Mesothelial cell of epicardium (in vitro differentiated cells): ENCODE results near the gene SNRK. TPM values are rescaled to one million over a fixed set of nuclear protein-coding genes. Genes with fewer than 3 reads are reported as not detected.

Experiments used
- DNase-seq, 2 experiments: peaks; one replicate each; pipeline ENCODE4 v3.0.0; 2021; ENCODE audit warnings: low spot score in 2 of 2; ENCODE audit not compliant: unreplicated experiment in 2 of 2
- H3K27ac Mint-ChIP-seq: 2 replicates; pipeline ENCODE4 v1.8.0; 2021; ENCODE audit warnings: mixed read lengths
- H3K27me3 Mint-ChIP-seq: 2 replicates; pipeline ENCODE4 v1.8.0; 2021; ENCODE audit warnings: low read depth, mixed read lengths
- H3K36me3 Mint-ChIP-seq: 2 replicates; pipeline ENCODE4 v1.8.0; 2021; ENCODE audit warnings: mixed read lengths
- H3K4me1 Mint-ChIP-seq: 2 replicates; pipeline ENCODE4 v1.8.0; 2021; ENCODE audit warnings: mixed read lengths
- H3K4me3 Mint-ChIP-seq: 2 replicates; pipeline ENCODE4 v1.8.0; 2021; ENCODE audit warnings: mild to moderate bottlenecking, moderate library complexity, mixed read lengths
- H3K9me3 Mint-ChIP-seq: 2 replicates; pipeline ENCODE4 v1.8.0; 2021; ENCODE audit warnings: mixed read lengths
- total RNA-seq: library from RNA; stranded (reverse); gene quantifications from 3 replicates; pipeline ENCODE4 v1.2.1, GENCODE V29; 2021
- TF ChIP-seq, protein P1 (sequence below): fragments of 200-600 bp; sonication (generic); IDR thresholded peaks from one replicate; pipeline ENCODE4 v1.5.0; 2021; ENCODE audit warnings: antibody characterized with exemption; ENCODE audit not compliant: unreplicated experiment

SNRK gene
- total RNA-seq, 1 donor from 2014 or later = 19.3 TPM

DNA sequence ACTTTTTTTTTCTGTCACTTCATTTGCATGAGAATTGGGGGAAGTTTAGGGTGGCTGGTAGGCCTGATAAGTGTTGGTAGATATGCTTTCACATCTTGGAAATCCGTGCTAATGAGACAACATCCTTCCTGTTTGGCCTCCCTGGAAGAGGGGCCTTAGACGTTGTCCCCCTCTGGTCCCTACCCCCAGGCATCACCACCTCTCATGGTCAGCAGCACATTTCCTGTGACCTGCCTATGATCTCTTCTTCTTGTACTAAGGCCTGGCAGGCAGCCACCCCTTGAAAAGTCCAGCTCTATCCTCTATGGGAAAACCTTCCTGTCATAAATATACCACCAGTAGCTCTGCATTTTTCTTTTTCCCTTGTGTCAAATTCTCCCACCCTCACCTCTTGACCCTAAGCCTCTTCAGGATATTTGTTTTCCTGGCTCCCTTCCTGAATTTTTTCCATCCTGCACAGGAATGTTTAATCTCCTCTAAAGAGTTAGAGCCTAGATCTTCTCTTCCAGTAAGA is 107.8 kb downstream of the SNRK start:
- DNase-seq = no peak
- no peaks in the 10 kb centered on the region for H3K27me3 Mint-ChIP-seq
- no peak overlapping the region for H3K27ac Mint-ChIP-seq
- H3K4me1 Mint-ChIP-seq = no peaks in the 10 kb centered on the region
- H3K36me3 Mint-ChIP-seq = no peaks in the 10 kb centered on the region
- H3K4me3 Mint-ChIP-seq = no peak overlapping the region
- H3K9me3 Mint-ChIP-seq = no peaks in the 10 kb centered on the region
- TF ChIP-seq, protein P1, sequence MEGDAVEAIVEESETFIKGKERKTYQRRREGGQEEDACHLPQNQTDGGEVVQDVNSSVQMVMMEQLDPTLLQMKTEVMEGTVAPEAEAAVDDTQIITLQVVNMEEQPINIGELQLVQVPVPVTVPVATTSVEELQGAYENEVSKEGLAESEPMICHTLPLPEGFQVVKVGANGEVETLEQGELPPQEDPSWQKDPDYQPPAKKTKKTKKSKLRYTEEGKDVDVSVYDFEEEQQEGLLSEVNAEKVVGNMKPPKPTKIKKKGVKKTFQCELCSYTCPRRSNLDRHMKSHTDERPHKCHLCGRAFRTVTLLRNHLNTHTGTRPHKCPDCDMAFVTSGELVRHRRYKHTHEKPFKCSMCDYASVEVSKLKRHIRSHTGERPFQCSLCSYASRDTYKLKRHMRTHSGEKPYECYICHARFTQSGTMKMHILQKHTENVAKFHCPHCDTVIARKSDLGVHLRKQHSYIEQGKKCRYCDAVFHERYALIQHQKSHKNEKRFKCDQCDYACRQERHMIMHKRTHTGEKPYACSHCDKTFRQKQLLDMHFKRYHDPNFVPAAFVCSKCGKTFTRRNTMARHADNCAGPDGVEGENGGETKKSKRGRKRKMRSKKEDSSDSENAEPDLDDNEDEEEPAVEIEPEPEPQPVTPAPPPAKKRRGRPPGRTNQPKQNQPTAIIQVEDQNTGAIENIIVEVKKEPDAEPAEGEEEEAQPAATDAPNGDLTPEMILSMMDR = no peak

- Mint-ChIP-seq H3K27ac (no peak overlapping the region), H3K4me1 (no peaks in the 10 kb centered on the region), H3K27me3 (no peaks in the 10 kb centered on the region), H3K9me3 (no peaks in the 10 kb centered on the region), H3K36me3 (no peaks in the 10 kb centered on the region), H3K4me3 (no peak overlapping the region)
- TF ChIP-seq, protein P1 = no peak
- no peak for DNase-seq
Measured at GRCh38 chr3:43399034-43399433, 112.7 kb downstream of the SNRK start.

GRCh38 chr3:43400167-43400566 is 113.8 kb downstream of the SNRK start:
- Mint-ChIP-seq H3K27ac (no peak overlapping the region), H3K27me3 (no peaks in the 10 kb centered on the region), H3K9me3 (no peaks in the 10 kb centered on the region), H3K4me1 (no peaks in the 10 kb centered on the region), H3K4me3 (no peak overlapping the region), H3K36me3 (no peaks in the 10 kb centered on the region)
- no peak for DNase-seq
- TF ChIP-seq, protein P1 = no peak

Other genes starting within 250 kb of the SNRK start
- 18.6 to 20.5 TPM (median 19.2 TPM) in 3 replicates for gene POMGNT2, start 180.5 kb upstream of the SNRK start, total RNA-seq